Mesothelial cell of epicardium (in vitro differentiated cells): Measurements from ENCODE around the gene GRIK2. TPM values are rescaled to one million over a fixed set of nuclear protein-coding genes. Genes with fewer than 3 reads are reported as not detected.
"Not testable (repeated sequence)": the region's sequence is repeated elsewhere in the genome, so short reads cannot be mapped to it uniquely, and the experiment has no call there.

Experiments
- DNase-seq, 2 experiments: peaks; one replicate each; pipeline ENCODE4 v3.0.0; 2021; ENCODE audit warnings: low spot score in 2 of 2; ENCODE audit not compliant: unreplicated experiment in 2 of 2
- H3K27ac Mint-ChIP-seq: 2 replicates; pipeline ENCODE4 v1.8.0; 2021; ENCODE audit warnings: mixed read lengths
- H3K27me3 Mint-ChIP-seq: 2 replicates; pipeline ENCODE4 v1.8.0; 2021; ENCODE audit warnings: low read depth, mixed read lengths
- H3K36me3 Mint-ChIP-seq: 2 replicates; pipeline ENCODE4 v1.8.0; 2021; ENCODE audit warnings: mixed read lengths
- H3K4me1 Mint-ChIP-seq: 2 replicates; pipeline ENCODE4 v1.8.0; 2021; ENCODE audit warnings: mixed read lengths
- H3K4me3 Mint-ChIP-seq: 2 replicates; pipeline ENCODE4 v1.8.0; 2021; ENCODE audit warnings: mild to moderate bottlenecking, moderate library complexity, mixed read lengths
- H3K9me3 Mint-ChIP-seq: 2 replicates; pipeline ENCODE4 v1.8.0; 2021; ENCODE audit warnings: mixed read lengths
- total RNA-seq: library from RNA; stranded (reverse); gene quantifications from 3 replicates; pipeline ENCODE4 v1.2.1, GENCODE V29; 2021
- TF ChIP-seq, protein P1 (sequence below): fragments of 200-600 bp; sonication (generic); IDR thresholded peaks from one replicate; pipeline ENCODE4 v1.5.0; 2021; ENCODE audit warnings: antibody characterized with exemption; ENCODE audit not compliant: unreplicated experiment

GRIK2 gene
- total RNA-seq: 2.9 to 4.1 TPM (median 3.2 TPM) in 3 replicates

DNA sequence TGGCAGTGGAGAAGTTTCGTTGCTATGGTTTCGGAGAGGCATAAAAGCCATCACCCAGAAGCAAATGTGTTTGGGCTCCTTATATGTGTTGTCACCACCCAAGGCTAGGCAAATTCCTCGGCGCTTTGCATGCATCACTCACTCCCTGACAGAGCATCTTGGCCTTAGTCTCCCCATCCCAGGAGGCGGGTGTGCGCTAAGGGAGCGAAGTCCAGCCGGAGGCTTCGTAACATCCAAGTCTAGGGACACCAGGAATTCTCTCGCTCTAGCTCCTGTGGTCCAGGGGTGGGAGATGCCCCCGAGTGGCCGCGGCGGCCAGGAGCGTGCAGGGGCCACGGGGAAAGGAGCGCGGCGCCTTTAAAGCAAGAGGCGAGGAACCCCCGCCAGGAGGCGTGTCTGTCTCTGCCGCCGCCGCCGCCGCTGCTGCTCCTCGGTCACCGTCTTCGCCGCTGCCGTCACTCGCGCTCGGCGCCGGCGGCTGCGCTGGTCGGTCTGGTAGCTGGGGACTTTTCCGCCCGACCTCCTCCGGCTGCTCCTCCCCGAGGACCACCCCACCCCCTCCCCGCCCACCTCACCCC, at the start of gene GRIK2:
Gene GRIK2, plus strand, starts transcription at position 458 of the 578 bp plus-strand sequence.
- H3K27ac Mint-ChIP-seq: no peak within 1 kb of the TSS

DNA sequence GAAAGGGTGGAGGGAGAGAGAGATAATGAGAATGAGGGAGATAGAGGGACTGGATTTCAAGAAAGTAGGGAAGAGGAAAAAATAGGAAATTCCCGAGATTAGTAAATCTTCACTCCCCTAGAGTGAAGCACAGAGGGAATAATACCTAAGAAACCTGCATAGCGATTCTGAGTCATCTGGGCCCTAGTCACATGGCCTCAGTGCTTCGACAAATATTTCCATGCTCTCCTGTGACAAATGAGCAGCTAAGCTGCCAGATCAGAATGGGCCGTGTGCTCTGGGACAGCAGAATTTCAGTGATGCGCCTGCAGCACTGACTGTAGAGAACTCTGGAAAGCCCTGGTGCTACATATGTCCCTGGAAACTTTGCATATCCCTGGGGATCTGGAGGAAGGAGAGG, 48.6 kb upstream of the GRIK2 start:
- Mint-ChIP-seq H3K27me3 (peaks cover 20% of the 10 kb centered on the region), H3K36me3 (no peaks in the 10 kb centered on the region), H3K4me3 (no peak overlapping the region), H3K9me3 (no peaks in the 10 kb centered on the region), H3K27ac (no peak overlapping the region), H3K4me1 (peaks cover 2% of the 10 kb centered on the region)
- no peak for DNase-seq
- TF ChIP-seq, protein P1, sequence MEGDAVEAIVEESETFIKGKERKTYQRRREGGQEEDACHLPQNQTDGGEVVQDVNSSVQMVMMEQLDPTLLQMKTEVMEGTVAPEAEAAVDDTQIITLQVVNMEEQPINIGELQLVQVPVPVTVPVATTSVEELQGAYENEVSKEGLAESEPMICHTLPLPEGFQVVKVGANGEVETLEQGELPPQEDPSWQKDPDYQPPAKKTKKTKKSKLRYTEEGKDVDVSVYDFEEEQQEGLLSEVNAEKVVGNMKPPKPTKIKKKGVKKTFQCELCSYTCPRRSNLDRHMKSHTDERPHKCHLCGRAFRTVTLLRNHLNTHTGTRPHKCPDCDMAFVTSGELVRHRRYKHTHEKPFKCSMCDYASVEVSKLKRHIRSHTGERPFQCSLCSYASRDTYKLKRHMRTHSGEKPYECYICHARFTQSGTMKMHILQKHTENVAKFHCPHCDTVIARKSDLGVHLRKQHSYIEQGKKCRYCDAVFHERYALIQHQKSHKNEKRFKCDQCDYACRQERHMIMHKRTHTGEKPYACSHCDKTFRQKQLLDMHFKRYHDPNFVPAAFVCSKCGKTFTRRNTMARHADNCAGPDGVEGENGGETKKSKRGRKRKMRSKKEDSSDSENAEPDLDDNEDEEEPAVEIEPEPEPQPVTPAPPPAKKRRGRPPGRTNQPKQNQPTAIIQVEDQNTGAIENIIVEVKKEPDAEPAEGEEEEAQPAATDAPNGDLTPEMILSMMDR: no peak

More for the DNA sequence above, at the start of gene GRIK2:
- H3K9me3 Mint-ChIP-seq: no peaks in the 10 kb centered on the region
- H3K4me1 Mint-ChIP-seq: peaks cover 11% of the 10 kb centered on the region
- DNase-seq: peak in 1 of 2 experiments; percentile 70
- H3K36me3 Mint-ChIP-seq: no peaks in the 10 kb centered on the region
- TF ChIP-seq, protein P1: peak; percentile 47
- H3K4me3 Mint-ChIP-seq: peak within 1 kb of the TSS; percentile 75
- peaks cover 87% of the 10 kb centered on the region for H3K27me3 Mint-ChIP-seq

DNA sequence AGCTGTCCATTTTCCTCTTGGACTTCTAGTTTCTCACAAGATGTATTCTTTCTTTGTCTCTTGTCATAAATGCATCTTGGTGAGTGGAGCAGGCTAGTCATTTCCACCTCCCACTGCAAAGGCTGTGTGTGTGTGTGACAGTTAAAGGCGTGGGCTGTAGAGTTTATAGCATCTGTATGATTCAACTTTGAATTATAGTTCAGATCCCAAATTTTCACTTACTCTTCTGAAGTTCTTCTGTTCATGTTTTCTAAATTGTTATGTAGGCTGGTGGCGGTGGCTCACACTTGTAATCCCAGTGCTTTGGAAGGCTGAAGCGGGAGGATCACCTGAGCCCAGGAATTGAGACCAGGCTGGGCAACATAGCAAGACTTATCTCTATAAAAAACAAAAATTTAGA, 44.7 kb upstream of the GRIK2 start:
- no peak overlapping the region for H3K4me3 Mint-ChIP-seq
- H3K27me3 Mint-ChIP-seq: peaks cover 18% of the 10 kb centered on the region
- TF ChIP-seq, protein P1: no peak
- DNase-seq: no peak
- H3K4me1 Mint-ChIP-seq: peaks cover 10% of the 10 kb centered on the region
- H3K9me3 Mint-ChIP-seq: no peaks in the 10 kb centered on the region
- no peaks in the 10 kb centered on the region for H3K36me3 Mint-ChIP-seq
- no peak overlapping the region for H3K27ac Mint-ChIP-seq

DNA sequence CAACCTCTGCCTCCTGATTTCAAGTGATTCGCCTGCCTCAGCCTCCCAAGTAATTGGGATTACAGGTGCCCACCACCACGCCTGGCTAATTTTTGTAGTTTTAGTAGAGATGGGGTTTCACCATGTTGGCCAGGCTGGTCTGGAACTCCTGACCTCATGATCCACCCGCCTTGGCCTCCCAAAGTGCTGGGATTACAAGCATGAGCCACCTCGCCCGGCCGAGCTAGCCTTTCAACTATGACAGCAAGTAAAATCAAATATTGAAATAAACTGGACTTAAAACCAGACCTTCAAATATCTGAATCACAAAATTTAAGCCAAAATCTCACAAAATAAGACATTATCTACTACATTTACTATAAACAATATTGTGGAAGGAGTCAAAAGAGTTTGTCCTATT, 42.9 kb upstream of the GRIK2 start:
- H3K4me3 Mint-ChIP-seq, H3K27ac Mint-ChIP-seq, DNase-seq, H3K4me1 Mint-ChIP-seq, H3K9me3 Mint-ChIP-seq, H3K36me3 Mint-ChIP-seq: not testable (repeated sequence)
- peaks cover 17% of the 10 kb centered on the region for H3K27me3 Mint-ChIP-seq

DNA sequence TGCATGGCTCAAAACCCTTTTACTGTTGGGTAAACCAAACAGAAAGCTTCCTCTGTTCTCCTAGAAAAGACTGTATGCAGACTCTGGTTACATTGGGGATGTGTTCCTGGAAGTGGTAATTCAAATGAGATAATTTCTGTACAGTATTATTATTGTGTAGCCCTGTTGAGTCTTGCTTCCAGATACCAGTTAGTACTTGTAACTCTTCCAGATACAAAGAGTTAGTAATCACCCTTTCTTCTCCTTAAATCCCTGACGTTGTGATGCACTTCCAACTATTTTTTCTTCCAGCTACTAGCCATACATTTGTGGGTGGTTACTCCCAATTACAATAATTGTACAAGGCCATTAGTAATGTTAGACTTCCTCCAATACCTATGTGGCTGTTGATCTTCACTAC, 42.3 kb upstream of the GRIK2 start:
- H3K4me3 Mint-ChIP-seq: no peak overlapping the region

DNA sequence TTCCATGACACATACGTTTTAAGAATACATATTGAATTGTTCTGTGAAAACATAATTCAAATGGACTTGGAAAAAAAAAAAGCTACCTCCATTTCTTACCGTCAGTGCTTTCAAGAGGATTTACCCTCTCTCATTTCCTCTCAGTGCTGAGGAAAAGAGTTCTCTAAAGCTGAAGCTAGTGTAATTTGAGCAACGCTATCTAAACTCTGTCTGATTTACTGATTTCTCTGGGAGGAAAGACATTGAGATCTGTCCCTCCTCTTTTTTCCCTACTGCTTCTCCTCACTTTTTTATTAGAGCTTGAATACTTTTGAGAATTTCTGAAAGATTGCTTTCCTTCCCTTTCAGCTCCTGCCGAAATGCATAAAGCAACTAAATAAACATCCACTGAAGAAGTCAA, 41.2 kb upstream of the GRIK2 start:
- DNase-seq: no peak
- peaks cover 18% of the 10 kb centered on the region for H3K27me3 Mint-ChIP-seq
- H3K36me3 Mint-ChIP-seq: no peaks in the 10 kb centered on the region
- H3K27ac Mint-ChIP-seq: peak overlapping the region; percentile 15
- peaks cover 8% of the 10 kb centered on the region for H3K4me1 Mint-ChIP-seq
- no peaks in the 10 kb centered on the region for H3K9me3 Mint-ChIP-seq
- TF ChIP-seq, protein P1: no peak
- no peak overlapping the region for H3K4me3 Mint-ChIP-seq

More for the DNA sequence above, 42.3 kb upstream of the GRIK2 start:
- H3K4me1 Mint-ChIP-seq: peaks cover 8% of the 10 kb centered on the region
- H3K36me3 Mint-ChIP-seq: no peaks in the 10 kb centered on the region
- H3K9me3 Mint-ChIP-seq: no peaks in the 10 kb centered on the region
- DNase-seq: no peak
- H3K27me3 Mint-ChIP-seq: peaks cover 19% of the 10 kb centered on the region
- TF ChIP-seq, protein P1: no peak
- no peak overlapping the region for H3K27ac Mint-ChIP-seq
